ENCODE data around the gene CDK15. TPM values are rescaled to one million over a fixed set of nuclear protein-coding genes. Genes with fewer than 3 reads are reported as not detected.
"Not testable (repeated sequence)": the region's sequence is repeated elsewhere in the genome, so short reads cannot be mapped to it uniquely, and the experiment has no call there.

Gene CDK15
- total RNA-seq, 2 donors from 2014 or later: 0.24 to 1.4 TPM

DNA sequence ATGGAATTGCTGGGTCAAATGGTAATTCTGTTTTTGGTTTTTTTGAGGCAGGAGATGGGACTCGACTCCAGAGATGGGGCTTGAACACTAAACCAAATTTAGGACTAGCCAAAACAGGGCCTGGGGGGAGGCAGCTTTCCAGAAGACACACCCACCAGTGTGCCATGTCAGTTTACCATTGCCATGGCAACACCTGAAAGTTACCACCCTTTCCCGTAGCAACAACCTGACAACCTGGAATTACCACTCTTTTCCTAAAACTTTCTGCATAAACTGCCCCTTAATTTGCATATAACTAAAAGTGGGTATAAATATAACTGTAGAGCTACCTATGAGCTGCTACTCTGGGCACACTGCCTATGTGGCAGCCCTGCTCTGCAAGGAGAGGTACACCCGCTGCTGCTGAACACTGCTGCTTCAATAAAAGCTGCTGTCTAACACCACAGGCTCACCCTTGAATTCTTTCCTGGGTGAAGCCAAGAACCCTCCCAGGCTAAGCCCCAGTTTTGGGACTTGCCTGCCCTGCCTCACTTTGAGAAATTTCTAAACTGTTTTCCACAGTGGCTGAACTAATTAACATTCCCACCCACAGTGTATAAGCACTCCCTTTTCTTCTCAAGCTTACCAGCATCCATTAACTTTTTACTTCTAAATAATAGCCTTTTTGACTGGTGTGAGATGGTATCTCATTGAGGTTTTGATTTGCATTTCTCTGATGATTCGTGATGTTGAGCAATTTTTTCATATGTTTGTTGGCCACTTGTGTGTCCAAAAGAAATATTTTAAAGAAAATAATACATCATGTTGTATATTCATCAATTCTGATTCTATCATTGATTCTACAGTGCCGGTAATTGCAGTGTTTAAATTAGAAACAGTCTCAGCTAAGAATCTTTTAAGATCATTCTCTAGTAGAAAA lies 10.6 kb downstream of the CDK15 start:
- no peak for ATAC-seq
- DNase-seq: no peak
- intact Hi-C loops (cut with DNase I, micrococcal nuclease): no loop called here

DNA sequence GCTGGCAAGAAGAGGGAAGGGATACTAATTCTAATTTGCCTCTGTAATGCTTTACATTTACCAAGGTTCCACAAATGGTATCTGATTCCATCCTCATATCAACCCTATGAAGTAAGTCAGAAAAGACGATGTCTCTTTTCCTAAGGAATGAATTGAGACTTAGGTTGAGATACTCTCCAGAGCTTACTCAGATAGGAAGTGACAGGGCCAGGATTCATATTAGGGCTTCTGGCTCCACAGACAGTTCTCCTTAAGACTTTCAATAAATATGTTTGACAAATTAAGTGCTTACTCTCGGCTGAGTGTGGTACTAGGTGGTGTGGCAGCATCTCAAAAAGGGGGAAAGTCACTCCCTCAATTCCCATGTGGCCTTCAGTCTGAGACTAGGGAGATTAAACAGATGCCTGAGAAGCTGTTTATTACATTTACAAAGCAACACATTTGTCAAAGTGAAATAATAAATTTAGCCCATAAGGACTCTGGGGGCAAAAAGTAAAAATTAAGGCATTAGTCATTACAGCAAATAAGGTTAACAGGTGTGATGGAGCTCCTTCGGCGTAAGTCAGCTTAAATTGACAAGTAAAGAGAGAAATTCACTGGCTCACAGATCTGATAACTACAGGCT lies 14.2 kb downstream of the CDK15 start:
- ATAC-seq (no peak), DNase-seq (no peak)
- intact Hi-C loops (cut with DNase I, micrococcal nuclease): no loop called here

DNA sequence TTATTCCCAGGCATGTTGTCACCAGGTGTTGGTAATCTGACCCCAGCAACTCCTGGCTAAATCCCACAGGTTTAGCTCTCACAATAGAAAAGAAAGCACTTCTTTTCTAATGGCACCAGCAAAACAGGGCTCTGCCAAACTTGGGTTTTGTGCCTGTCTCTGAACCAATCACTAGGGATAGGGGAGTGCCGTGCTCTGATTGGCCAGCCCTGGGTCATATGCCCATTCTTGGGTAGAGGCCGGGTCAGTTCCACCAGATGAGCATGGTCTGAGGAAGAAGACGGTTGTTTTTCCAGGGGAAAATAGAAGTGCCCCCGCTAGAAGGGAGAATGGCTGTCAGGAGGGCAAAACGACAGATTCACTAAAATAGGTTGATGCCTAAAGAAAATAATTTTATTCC lies 14.7 kb downstream of the CDK15 start:
- no peak for DNase-seq
- ATAC-seq: no peak
- intact Hi-C loops (cut with DNase I, micrococcal nuclease): no loop called here

DNA sequence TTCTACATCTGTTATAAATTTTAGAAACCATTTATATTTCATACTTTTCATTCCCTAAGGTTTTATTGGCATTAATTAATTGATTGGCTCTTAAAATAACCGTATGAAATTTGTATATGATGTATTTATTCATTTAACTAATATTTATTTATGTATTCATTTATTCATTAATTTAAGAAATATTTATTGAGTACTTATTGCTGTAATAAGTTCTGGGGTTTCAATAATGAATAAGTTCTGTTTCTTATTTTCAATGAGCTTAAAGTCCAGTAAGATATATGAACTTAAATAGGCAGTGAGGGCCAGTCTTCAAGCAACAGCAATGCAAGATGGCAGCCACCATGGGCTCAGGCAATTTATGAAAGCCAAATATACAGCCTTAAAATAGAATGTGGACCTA lies 17.9 kb downstream of the CDK15 start:
- no peak for ATAC-seq
- intact Hi-C loops (cut with DNase I, micrococcal nuclease): no loop called here
- no peak for DNase-seq

DNA sequence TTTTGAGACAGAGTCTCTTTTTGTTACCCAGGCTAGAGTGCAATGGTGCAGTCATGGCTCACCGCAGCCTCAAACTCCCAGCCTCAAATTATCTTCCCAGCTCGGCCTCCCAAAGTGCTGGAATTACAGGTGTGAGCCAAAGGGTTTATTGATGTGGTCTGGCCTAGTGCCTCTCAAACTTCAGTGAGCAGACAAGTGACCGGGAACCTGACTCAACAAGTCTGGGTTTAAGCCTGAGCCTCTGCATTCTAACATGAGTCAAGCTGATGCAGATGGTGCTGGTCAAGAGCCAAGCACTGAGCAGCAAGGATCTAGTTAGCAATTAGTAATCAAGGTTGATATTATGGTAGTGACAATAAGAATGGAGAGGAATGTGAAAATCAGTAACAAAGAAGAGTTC lies 21.3 kb downstream of the CDK15 start:
- no peak for ATAC-seq
- DNase-seq: no peak
- intact Hi-C loops (cut with DNase I, micrococcal nuclease): no loop called here

DNA sequence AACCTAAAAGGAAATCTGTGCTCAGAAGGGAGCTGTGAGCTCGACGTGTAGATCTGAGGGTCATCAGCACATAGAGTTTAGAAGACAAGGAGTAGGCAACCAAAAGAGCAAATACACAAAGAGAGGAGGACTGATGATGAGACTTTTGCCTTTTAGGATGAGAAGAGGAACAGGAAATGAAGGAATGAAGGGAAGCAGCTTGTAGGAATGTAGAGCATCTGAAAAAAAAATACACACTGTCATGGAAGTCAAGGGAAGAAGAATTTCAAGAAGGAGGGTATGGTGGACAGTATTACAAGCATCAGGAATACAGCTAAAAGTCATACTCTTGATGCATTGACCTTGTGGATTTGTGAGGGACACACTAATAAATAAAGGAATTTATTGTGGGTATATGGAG lies 21.9 kb downstream of the CDK15 start:
- no peak for DNase-seq
- intact Hi-C loops (cut with DNase I, micrococcal nuclease): no loop called here
- ATAC-seq: no peak

DNA sequence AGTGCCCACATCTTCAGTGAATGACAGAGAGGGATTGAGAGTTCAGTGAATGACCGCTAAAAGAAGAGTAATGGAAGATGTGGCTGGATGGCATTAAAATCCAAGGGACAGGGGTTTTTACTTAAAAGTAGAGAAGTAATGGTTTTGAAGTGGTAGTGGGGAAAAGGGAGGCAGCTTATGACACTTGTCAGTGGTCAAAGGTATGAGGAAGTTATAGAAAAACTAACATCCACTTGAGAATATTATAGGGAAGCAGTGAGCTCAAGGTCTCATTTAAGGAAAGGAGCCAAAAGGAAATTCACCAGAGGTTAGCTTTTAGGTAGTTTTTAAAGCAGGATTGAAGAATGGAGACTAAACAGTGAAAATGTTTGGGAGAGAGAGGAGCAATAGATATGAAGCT lies 24.3 kb downstream of the CDK15 start:
- no peak for DNase-seq
- ATAC-seq: peak; percentile 65
- intact Hi-C loops (cut with DNase I, micrococcal nuclease): no loop called here

DNA sequence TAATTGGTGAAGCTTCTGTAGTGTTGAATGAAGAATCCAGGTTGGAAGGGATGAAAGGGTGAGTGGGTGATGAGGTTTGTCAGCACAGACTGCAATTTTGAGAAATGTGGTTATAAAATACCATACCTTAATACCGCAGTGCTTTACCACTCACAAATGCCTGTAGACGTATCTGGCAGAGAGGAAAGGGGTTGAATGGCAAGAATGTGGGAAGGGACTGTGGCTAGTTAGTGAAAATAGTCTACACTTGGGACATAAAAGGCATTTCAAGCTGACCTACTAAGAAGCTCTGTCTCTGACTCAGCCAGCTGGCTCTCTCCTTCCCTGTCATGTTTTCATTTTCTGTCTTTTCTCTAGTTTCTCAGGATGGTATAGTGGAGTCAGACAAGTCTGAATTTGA lies 25.1 kb downstream of the CDK15 start:
- DNase-seq (no peak), ATAC-seq (no peak)
- intact Hi-C loops (cut with DNase I, micrococcal nuclease): no loop called here

DNA sequence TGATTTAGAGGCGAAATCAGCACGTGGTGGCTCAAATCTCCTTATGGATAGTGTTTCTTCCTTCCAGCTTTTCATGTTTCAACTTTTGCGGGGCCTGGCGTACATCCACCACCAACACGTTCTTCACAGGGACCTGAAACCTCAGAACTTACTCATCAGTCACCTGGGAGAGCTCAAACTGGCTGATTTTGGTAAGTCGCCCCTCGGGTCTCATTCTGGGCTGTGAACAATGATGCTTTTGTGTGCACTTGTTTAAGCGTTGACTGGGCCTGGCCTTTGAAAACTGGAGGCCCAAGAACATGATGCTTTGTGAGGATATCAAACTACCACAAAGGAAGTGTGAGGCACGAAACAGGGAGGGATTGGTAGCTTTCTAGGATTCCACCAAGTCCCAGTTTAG lies 27.4 kb downstream of the CDK15 start:
- intact Hi-C loops (cut with DNase I, micrococcal nuclease): no loop called here
- no peak for ATAC-seq

DNA sequence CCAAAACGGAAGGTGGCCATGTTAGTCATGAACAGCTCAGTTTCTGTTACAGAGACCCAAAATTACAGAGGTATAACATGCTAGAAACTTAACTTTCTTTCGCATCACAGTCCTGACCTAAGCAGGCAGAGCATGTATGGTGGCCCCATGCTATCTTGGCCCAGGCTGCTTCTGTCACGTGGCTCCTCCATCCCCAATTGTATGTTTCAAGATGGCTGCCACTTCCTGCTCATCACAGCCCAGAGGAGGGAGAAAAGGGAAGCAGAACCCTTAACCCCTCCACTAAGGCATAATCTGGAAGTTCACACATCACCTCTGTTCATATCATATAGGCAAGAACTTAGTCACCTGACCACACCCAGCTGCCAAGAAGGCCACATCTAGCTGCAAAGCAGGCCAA lies 28.7 kb downstream of the CDK15 start:
- intact Hi-C loops (cut with DNase I, micrococcal nuclease): no loop called here
- no peak for ATAC-seq
- DNase-seq: no peak

More for the DNA sequence above, 27.4 kb downstream of the CDK15 start:
- no peak for DNase-seq

DNA sequence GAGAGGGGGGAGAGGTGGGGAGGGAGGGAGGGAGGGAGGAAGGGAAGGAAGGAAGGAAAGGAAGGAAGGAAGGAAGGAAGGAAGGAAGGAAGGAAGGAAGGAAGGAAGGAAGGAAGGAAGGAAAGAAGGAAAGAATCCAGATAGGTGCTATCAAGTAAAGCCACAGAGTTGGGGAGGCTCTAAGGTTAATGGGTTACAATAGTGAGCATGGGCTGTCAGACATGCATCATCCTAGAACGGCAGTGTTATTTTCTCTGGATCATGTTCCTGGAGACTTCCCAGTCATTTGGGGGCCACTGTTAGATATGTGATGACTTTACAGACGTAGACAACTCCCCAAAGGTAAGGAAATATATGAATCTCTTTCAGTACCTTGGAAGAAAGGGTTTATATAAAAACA lies 31.1 kb downstream of the CDK15 start:
- intact Hi-C loops (cut with DNase I, micrococcal nuclease): no loop called here
- DNase-seq: no peak
- ATAC-seq: no peak

DNA sequence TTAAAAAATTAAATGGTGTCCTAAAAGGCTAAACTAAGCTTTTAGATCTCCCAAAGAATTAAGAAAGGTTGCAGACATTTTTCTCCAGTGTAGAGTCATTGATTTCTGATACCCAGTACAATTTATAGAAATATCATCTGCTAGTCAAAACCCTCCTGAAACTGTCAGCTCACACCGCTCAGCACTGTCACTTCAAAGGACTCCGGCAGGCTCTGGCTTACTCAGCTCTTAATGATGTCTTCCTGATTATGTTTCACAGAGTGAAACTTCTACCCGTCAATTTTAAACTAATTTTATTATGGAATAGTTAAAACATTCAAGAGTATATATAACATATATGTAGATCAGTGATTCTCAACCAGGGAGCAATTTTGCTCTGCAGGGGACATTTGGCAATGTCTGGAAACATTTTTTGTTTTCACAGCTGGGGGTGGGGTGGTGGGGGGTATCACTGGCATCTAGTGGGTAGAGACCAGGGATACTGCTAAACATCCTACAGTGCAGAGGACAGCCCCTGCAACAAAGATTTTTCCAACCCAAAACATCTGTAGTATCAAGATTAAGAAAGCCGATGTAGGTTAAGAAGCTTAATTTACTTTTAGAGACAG lies 31.6 kb downstream of the CDK15 start:
- no peak for DNase-seq
- ATAC-seq: no peak
- intact Hi-C loops (cut with DNase I, micrococcal nuclease): no loop called here

DNA sequence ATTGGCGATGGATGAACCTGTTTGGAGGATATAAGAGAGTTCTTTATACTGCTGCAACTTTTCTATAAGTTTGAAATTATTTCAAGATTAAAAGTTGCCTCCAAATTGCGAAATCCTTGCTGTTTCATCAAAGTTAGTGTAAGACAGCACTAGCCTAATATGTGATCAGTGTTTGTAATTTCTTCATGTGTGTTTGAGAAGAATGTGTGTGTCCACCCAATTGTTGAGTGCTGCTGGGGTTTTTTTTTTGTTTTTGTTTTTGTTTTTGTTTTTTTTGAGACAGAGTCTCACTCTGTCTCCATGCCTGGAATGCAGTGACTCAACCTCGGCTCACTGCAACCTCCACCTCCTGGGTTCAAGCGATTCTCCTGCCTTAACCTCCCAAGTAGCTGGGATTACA lies 33.4 kb downstream of the CDK15 start:
- intact Hi-C loops (cut with DNase I, micrococcal nuclease): no loop called here
- DNase-seq (no peak), ATAC-seq (no peak)

DNA sequence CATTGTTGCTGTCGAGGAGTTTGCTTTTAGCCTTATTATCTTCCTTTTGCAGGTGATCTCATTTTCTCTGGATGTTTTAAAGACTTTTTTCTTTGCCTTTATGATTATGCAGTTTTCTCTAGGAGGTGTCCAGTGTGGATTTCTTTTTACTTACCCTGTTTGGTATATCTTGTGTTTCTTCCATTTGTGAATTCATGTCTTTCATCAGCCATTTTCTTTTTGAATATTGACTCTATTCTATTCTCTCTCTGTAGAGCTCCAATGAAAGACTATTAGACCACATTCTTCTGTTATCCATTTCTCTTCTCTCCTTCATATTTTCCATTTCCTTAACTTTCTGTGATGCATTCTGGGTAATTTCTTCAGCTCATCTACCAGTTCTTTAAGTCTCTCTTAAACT lies 34.4 kb downstream of the CDK15 start:
- intact Hi-C loops (cut with DNase I, micrococcal nuclease): no loop called here
- no peak for ATAC-seq
- no peak for DNase-seq

DNA sequence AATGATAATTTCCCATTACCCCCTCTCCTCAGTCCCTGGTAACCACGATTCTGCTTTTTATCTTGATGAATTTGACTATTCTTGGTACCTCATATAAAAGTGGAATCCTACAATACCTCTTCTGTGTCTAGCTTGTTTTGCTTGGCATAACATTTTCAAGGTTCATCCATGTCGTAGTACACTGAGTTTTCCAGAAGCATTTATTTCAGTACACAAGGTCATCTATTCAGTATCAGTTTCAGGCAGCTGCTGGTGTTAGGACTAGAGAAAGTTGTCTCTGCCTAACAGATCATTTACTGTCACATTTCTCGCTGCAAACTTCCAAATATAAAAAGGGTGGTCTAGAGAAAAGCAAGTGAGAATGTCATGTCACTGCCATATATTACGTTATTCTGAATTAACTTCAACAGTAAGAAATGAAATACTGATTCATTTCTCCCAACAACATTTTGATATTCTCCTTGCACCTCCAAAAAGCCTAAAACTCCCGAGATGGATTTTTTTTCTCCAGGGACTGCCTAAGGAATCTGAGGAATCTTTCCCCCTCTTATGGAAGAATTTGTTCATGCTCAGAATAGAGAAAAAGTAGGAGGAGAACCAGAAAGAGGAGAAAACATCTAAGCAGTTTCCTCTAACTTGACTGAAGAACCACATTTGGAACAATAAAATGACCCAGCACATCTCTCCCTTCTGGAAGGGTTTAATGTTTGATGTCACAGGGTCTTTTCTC lies 36.0 kb downstream of the CDK15 start:
- intact Hi-C loops (cut with DNase I, micrococcal nuclease): no loop called here
- DNase-seq (no peak), ATAC-seq (no peak)

DNA sequence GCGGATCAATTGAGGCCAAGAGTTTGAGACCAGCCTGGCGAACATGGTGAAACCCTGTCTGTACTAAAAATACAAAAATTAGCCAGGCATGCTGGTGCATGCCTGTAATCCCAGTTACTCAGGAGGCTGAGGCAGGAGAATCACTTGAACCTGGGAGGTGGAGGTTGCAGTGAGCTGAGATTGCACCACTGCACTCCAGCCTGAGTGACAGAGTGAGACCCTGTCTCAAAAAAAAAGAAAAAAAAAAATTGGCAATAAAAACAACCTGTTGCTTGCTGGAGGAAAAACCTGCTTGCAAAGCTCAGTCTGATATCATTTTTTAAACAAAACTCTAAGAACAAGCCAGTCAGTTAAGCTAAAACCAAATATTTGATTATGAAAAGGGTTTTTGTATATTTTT lies 38.6 kb downstream of the CDK15 start:
- ATAC-seq; intact Hi-C loops (cut with DNase I, micrococcal nuclease); DNase-seq: not testable (repeated sequence)

DNA sequence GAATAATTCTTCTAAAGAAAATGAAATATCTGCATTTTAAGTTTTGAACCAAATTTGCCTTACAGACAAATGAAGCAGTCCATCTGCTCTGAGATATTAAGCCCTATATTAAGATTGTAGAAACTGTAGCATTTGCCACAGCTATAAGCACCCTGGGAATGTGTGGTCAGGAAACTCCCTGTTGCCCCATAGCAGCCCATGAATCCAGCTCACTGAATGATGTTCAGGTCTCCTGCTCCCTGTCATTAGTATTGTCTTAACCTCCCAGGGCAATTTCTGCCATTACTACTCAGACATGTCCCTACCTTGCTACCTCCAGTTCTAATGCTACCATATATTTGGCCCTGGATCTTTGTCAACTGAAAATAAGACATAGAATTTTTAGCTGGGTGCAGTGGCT lies 41.1 kb downstream of the CDK15 start:
- intact Hi-C loops (cut with DNase I, micrococcal nuclease): no loop called here
- no peak for DNase-seq

DNA sequence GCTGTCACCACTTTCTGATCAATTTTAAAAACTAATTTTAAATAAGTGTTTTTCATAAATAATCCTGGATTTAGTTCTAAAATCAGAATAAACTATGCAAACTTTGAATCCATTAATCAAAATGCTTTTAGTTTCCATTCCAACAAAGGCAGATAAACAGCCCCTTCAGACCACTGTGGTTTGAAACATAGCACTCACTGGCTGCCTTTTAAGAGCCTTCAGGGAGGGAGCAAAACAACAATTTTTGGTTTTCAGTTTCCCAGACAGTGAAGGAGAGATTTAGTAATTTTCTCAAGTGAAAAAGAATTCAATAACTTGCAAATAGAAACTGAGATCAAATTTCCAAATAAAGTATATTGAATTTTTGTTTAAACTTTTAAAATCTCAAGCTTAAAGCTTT lies 46.1 kb downstream of the CDK15 start:
- DNase-seq (no peak), ATAC-seq (no peak)
- intact Hi-C loops (cut with DNase I, micrococcal nuclease): loop anchor here in 1 of 2 donors (10.0 kb wide), 1 partner anchor 322 kb away; no protein-coding TSS in a partner anchor

More for the DNA sequence above, 41.1 kb downstream of the CDK15 start:
- no peak for ATAC-seq

DNA sequence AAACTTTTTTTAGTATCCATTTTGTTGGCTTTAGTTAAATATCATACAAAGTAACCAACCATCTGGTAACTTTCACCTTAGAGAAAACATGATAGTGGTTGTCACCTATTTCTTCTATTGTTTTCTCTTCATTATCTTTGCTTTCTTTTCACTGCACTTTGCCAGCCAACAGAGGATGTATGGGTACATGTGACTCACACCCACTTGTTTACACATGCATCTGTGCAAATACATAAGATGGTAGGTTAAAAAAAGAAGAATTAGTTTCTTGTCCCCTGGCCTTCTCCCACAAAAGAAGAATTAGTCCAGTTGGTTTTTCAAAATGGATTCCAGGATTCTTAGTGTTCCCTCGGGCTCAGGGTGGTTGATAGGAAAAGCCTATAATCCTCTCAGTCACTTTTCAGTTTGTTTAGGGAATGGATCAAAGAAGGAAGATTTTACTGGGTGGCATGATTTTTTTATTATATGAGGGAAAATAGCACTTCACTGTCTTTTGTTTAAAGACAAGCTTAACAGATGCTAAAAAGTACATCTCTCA lies 46.6 kb downstream of the CDK15 start:
- DNase-seq: no peak
- intact Hi-C loops (cut with DNase I, micrococcal nuclease): loop anchor here in 1 of 2 donors (10.0 kb wide), 1 partner anchor 322 kb away; no protein-coding TSS in a partner anchor
- ATAC-seq: no peak
